ENCODE results near the gene NPAT.

Gene NPAT
- 13.0 to 64.4 (median 30.6) reads per million in 17 experiments for total RNA-seq

GRCh38 chr11:108222574-108223347 is at the start of gene NPAT, which contains the start of gene ATM:
NPAT (minus strand) TSS chr11:108222638; CDS start chr11:108222536, 102 bp downstream.
ATM (plus strand) TSS chr11:108223067; CDS start chr11:108227625, 4,558 bp downstream.
- peak; percentile 99 to 100 (median 100) for DNase-seq

- no peak for DNase-seq
These were observed 47.1 kb upstream of the NPAT start for GRCh38 chr11:108269583-108269982.

GRCh38 chr11:108253176-108253575 is 30.7 kb upstream of the NPAT start:
- DNase-seq, result no peak

GRCh38 chr11:108246885-108247284 is 24.4 kb upstream of the NPAT start:
- no peak for DNase-seq

GRCh38 chr11:108246308-108246707 is 23.9 kb upstream of the NPAT start:
- no peak for DNase-seq

GRCh38 chr11:108242422-108242821 is 20.0 kb upstream of the NPAT start:
- DNase-seq, result no peak

GRCh38 chr11:108241330-108242037 is 19.0 kb upstream of the NPAT start:
- no peak for DNase-seq

GRCh38 chr11:108239076-108239475 is 16.6 kb upstream of the NPAT start:
- no peak for DNase-seq

GRCh38 chr11:108237058-108237481 is 14.6 kb upstream of the NPAT start:
- no peak for DNase-seq

GRCh38 chr11:108235633-108236032 is 13.2 kb upstream of the NPAT start:
- DNase-seq, result no peak

- no peak for DNase-seq
These were observed 12.8 kb upstream of the NPAT start for GRCh38 chr11:108235192-108235591.

- no peak for DNase-seq
These were observed 11.0 kb upstream of the NPAT start for GRCh38 chr11:108233277-108233945.

- no peak for DNase-seq
These were observed 5.8 kb upstream of the NPAT start for GRCh38 chr11:108228251-108228650.

- DNase-seq, result no peak
These were observed 3.6 kb upstream of the NPAT start for GRCh38 chr11:108226036-108226435.

GRCh38 chr11:108224911-108225786 is 2.7 kb upstream of the NPAT start:
- peak; percentile 49 to 86 (median 70) for DNase-seq

- peak in 1 of 4 experiments; percentile 28 for DNase-seq
These were observed 1.9 kb upstream of the NPAT start for GRCh38 chr11:108224366-108224765.

GRCh38 chr11:108223348-108224149 is 1.1 kb upstream of the NPAT start:
- peak in 2 of 4 experiments; percentile 48 to 52 for DNase-seq

GRCh38 chr11:108221911-108222573 is 396 bp downstream of the NPAT start:
- no peak for DNase-seq

GRCh38 chr11:108221371-108221770 is 1.1 kb downstream of the NPAT start:
- peak in 2 of 4 experiments; percentile 13 to 25 for DNase-seq

GRCh38 chr11:108220721-108221336 is 1.6 kb downstream of the NPAT start:
- peak in 3 of 4 experiments; percentile 4 to 18 (median 13) for DNase-seq

Data from suppressor macrophage (primary cell).